Measurements from ENCODE around the gene BID.

The BID gene

DNA sequence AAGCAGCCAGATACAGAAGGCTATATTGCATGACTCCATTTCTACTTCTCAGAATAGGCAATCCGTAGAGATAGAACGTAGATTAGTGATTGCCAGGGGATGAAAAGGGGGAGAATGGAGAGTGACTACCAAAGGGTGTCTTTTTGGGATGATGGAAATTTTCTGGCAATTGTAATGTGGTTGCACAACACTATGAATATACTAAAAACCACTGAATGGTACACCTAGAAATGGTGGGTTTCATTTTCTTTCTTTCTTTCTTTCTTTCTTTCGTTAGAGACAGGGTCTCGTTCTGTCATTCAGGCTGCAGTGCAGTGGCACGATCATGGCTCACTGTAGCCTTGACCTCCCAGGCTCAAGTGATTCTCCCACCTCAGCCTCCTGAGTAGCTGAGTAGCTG, 54.4 kb downstream of the BID start:
- no peak for TF ChIP-seq POLR2AphosphoS5 (IDR thresholded peaks at IDR 0.05; ENCODE audit: low read depth)
- TF ChIP-seq, protein P1, sequence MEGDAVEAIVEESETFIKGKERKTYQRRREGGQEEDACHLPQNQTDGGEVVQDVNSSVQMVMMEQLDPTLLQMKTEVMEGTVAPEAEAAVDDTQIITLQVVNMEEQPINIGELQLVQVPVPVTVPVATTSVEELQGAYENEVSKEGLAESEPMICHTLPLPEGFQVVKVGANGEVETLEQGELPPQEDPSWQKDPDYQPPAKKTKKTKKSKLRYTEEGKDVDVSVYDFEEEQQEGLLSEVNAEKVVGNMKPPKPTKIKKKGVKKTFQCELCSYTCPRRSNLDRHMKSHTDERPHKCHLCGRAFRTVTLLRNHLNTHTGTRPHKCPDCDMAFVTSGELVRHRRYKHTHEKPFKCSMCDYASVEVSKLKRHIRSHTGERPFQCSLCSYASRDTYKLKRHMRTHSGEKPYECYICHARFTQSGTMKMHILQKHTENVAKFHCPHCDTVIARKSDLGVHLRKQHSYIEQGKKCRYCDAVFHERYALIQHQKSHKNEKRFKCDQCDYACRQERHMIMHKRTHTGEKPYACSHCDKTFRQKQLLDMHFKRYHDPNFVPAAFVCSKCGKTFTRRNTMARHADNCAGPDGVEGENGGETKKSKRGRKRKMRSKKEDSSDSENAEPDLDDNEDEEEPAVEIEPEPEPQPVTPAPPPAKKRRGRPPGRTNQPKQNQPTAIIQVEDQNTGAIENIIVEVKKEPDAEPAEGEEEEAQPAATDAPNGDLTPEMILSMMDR (IDR thresholded peaks at IDR 0.05; ENCODE audit: insufficient read depth, low read length), result no peak
- TF ChIP-seq GABPA (IDR thresholded peaks at IDR 0.05; ENCODE audit: low read depth), result no peak
- TF ChIP-seq SPI1 (IDR thresholded peaks at IDR 0.05; ENCODE audit: borderline replicate concordance, low read depth), result no peak
- TF ChIP-seq, protein P2, sequence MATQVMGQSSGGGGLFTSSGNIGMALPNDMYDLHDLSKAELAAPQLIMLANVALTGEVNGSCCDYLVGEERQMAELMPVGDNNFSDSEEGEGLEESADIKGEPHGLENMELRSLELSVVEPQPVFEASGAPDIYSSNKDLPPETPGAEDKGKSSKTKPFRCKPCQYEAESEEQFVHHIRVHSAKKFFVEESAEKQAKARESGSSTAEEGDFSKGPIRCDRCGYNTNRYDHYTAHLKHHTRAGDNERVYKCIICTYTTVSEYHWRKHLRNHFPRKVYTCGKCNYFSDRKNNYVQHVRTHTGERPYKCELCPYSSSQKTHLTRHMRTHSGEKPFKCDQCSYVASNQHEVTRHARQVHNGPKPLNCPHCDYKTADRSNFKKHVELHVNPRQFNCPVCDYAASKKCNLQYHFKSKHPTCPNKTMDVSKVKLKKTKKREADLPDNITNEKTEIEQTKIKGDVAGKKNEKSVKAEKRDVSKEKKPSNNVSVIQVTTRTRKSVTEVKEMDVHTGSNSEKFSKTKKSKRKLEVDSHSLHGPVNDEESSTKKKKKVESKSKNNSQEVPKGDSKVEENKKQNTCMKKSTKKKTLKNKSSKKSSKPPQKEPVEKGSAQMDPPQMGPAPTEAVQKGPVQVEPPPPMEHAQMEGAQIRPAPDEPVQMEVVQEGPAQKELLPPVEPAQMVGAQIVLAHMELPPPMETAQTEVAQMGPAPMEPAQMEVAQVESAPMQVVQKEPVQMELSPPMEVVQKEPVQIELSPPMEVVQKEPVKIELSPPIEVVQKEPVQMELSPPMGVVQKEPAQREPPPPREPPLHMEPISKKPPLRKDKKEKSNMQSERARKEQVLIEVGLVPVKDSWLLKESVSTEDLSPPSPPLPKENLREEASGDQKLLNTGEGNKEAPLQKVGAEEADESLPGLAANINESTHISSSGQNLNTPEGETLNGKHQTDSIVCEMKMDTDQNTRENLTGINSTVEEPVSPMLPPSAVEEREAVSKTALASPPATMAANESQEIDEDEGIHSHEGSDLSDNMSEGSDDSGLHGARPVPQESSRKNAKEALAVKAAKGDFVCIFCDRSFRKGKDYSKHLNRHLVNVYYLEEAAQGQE (IDR thresholded peaks at IDR 0.05; ENCODE audit: insufficient replicate concordance, low read depth), result no peak
- no peak overlapping the region for H3K4me3 ChIP-seq (replicated peaks; ENCODE audit: insufficient read depth, low read length)
- H3K27me3 ChIP-seq (ENCODE audit: insufficient read depth, poor library complexity, severe bottlenecking), result no peaks in the 10 kb centered on the region
- no peak for DNase-seq (ENCODE audit: low read depth in 1 of 2, low spot score in 1 of 2)
- no peak overlapping the region for H3K27ac ChIP-seq (replicated peaks)

DNA sequence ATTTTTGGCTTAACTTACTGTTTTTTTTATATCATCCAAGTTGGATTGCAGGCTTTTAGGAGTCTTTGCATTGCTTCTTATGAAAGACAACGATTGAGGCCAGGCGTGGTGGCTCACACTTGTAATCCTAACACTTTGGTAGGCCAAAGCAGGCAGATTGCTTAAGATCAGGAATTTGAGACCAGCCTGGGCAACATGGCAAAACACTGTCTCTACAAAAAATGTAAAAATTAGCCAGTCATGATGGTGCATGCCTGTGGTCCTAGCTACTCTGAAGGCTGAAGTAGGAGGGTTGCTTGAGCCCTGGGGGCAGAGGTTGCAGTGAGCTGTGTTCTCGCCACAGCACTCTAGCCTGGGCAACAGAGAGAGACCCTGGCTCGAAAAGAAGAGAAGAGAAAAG, 56.6 kb downstream of the BID start:
- TF ChIP-seq SPI1 (IDR thresholded peaks at IDR 0.05; ENCODE audit: borderline replicate concordance, low read depth) (no peak), GABPA (IDR thresholded peaks at IDR 0.05; ENCODE audit: low read depth) (no peak), POLR2AphosphoS5 (IDR thresholded peaks at IDR 0.05; ENCODE audit: low read depth) (no peak)
- TF ChIP-seq, protein P2 (IDR thresholded peaks at IDR 0.05; ENCODE audit: insufficient replicate concordance, low read depth), result no peak
- TF ChIP-seq, protein P1 (IDR thresholded peaks at IDR 0.05; ENCODE audit: insufficient read depth, low read length), result no peak
- H3K27me3 ChIP-seq (ENCODE audit: insufficient read depth, poor library complexity, severe bottlenecking), result no peaks in the 10 kb centered on the region
- no peak overlapping the region for H3K4me3 ChIP-seq (replicated peaks; ENCODE audit: insufficient read depth, low read length)
- no peak for DNase-seq (ENCODE audit: low read depth in 1 of 2, low spot score in 1 of 2)
- H3K27ac ChIP-seq (replicated peaks), result no peak overlapping the region

DNA sequence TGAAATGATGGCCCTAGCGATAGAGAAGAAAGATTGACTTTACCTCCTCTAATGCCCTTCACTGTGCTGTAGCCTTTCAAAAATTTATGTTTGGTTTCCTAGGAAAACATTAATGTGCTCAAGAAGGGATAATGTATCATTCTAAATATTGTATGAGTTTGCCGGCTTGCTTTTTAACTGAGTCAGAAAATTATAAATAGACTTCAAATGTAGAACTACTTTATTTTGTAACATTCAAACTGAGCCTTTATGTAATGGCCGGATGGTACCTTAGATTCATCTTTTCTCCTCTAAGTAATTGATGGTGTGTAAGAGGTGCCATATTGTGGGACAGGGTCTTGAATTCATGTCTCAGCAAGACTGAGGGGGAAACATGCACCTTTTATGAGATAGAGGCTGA, 57.7 kb downstream of the BID start:
- no peak for DNase-seq (ENCODE audit: low read depth in 1 of 2, low spot score in 1 of 2)
- TF ChIP-seq POLR2AphosphoS5 (IDR thresholded peaks at IDR 0.05; ENCODE audit: low read depth) (no peak), SPI1 (IDR thresholded peaks at IDR 0.05; ENCODE audit: borderline replicate concordance, low read depth) (no peak), GABPA (IDR thresholded peaks at IDR 0.05; ENCODE audit: low read depth) (no peak)
- TF ChIP-seq, protein P2 (IDR thresholded peaks at IDR 0.05; ENCODE audit: insufficient replicate concordance, low read depth), result no peak
- TF ChIP-seq, protein P1 (IDR thresholded peaks at IDR 0.05; ENCODE audit: insufficient read depth, low read length), result no peak
- no peak overlapping the region for H3K27ac ChIP-seq (replicated peaks)
- H3K4me3 ChIP-seq (replicated peaks; ENCODE audit: insufficient read depth, low read length), result no peak overlapping the region
- H3K27me3 ChIP-seq (ENCODE audit: insufficient read depth, poor library complexity, severe bottlenecking), result no peaks in the 10 kb centered on the region
